Activated gamma-delta T cell (primary cell): ENCODE data around the gene APOA4.
A peak's percentile ranks its signal among the peaks of the same experiment; 100 is the strongest.

ENCODE experiments used
- DNase-seq: peaks from one replicate; lab custom pipeline; 2025; lab: John Stamatoyannopoulos, UW

The APOA4 gene

GRCh38 chr11:116800610-116801009, 22.5 kb downstream of the APOA4 start:
- no peak for DNase-seq

GRCh38 chr11:116798368-116798767, 24.7 kb downstream of the APOA4 start:
- no peak for DNase-seq

GRCh38 chr11:116797816-116798215, 25.3 kb downstream of the APOA4 start:
- DNase-seq: no peak

- no peak for DNase-seq
Observed at GRCh38 chr11:116796548-116796947, 26.6 kb downstream of the APOA4 start.

GRCh38 chr11:116794851-116795250, 28.3 kb downstream of the APOA4 start:
- no peak for DNase-seq

- no peak for DNase-seq
Observed at GRCh38 chr11:116793772-116794097, 29.4 kb downstream of the APOA4 start.

- no peak for DNase-seq
Observed at GRCh38 chr11:116792869-116793771, 30.0 kb downstream of the APOA4 start.

- no peak for DNase-seq
Observed at GRCh38 chr11:116792144-116792868, 30.8 kb downstream of the APOA4 start.

GRCh38 chr11:116791813-116792143, 31.3 kb downstream of the APOA4 start, which contains the start of gene APOA5:
TSS of gene APOA5 (minus strand) at chr11:116791879. CDS start at chr11:116791860, 19 bp downstream.
- DNase-seq: no peak

GRCh38 chr11:116791002-116791812, 31.9 kb downstream of the APOA4 start:
- DNase-seq: peak; percentile 43

GRCh38 chr11:116790167-116791001, 32.7 kb downstream of the APOA4 start:
- no peak for DNase-seq

- no peak for DNase-seq
Observed at GRCh38 chr11:116788975-116789374, 34.1 kb downstream of the APOA4 start.

GRCh38 chr11:116788534-116788933, 34.6 kb downstream of the APOA4 start:
- no peak for DNase-seq

- peak; percentile 68 for DNase-seq
Observed at GRCh38 chr11:116787786-116788486, 35.2 kb downstream of the APOA4 start, which contains the start of gene ZPR1. TSS of gene ZPR1 (minus strand) at chr11:116788023. CDS start at chr11:116787990, 33 bp downstream.

GRCh38 chr11:116787436-116787785, 35.7 kb downstream of the APOA4 start:
- DNase-seq: no peak

GRCh38 chr11:116786966-116787365, 36.1 kb downstream of the APOA4 start:
- DNase-seq: no peak

- DNase-seq: no peak
Observed at GRCh38 chr11:116786326-116786725, 36.8 kb downstream of the APOA4 start.

- DNase-seq: no peak
Observed at GRCh38 chr11:116782728-116783127, 40.4 kb downstream of the APOA4 start.

- DNase-seq: no peak
Observed at GRCh38 chr11:116778556-116778955, 44.5 kb downstream of the APOA4 start.

GRCh38 chr11:116777056-116777455, 46.0 kb downstream of the APOA4 start:
- DNase-seq: no peak

GRCh38 chr11:116776522-116776984, 46.6 kb downstream of the APOA4 start:
- DNase-seq: no peak
